Adipocyte (in vitro differentiated cells): ENCODE data around the gene PSMA5.
A peak's percentile ranks its signal among the peaks of the same experiment; 100 is the strongest.

Experiments used
- DNase-seq: peaks from one replicate; pipeline ENCODE4 v3.0.0-alpha.2; 2015; ENCODE audit warnings: low read depth
- H3K27me3 ChIP-seq: replicated peaks from 2 replicates; pipeline ENCODE4 v1.7.0; 2013; ENCODE audit warnings: mild to moderate bottlenecking, low read length, moderate library complexity; ENCODE audit not compliant: control insufficient read depth, insufficient read depth
- H3K36me3 ChIP-seq: 2 replicates; pipeline ENCODE4 v1.7.0; 2013; ENCODE audit warnings: low read length, mild to moderate bottlenecking, moderate library complexity; ENCODE audit not compliant: control insufficient read depth, insufficient read depth, severe bottlenecking
- H3K4me1 ChIP-seq: 2 replicates; pipeline ENCODE4 v1.7.0; 2013; ENCODE audit warnings: mild to moderate bottlenecking, low read length, moderate library complexity; ENCODE audit not compliant: control insufficient read depth, insufficient read depth
- H3K4me3 ChIP-seq: 2 replicates; pipeline ENCODE4 v1.7.0; 2013; ENCODE audit warnings: mild to moderate bottlenecking, low read length, moderate library complexity
- H3K9ac ChIP-seq: 2 replicates; pipeline ENCODE4 v1.7.0; 2013; ENCODE audit warnings: mild to moderate bottlenecking, low read length, moderate library complexity
- H3K9me3 ChIP-seq: 2 replicates; pipeline ENCODE4 v1.7.0; 2013; ENCODE audit warnings: mild to moderate bottlenecking, low read length, moderate library complexity; ENCODE audit not compliant: control insufficient read depth

Gene PSMA5

GRCh38 chr1:109365642-109366204 lies 60.5 kb downstream of the PSMA5 start:
- Histone ChIP-seq H3K4me1 (peaks cover 64% of the 10 kb centered on the region), H3K9me3 (no peaks in the 10 kb centered on the region), H3K36me3 (peaks cover 61% of the 10 kb centered on the region), H3K27me3 (no peaks in the 10 kb centered on the region), H3K4me3 (no peak overlapping the region), H3K9ac (no peak overlapping the region)
- no peak for DNase-seq

- Histone ChIP-seq H3K4me1 (peaks cover 39% of the 10 kb centered on the region), H3K36me3 (peaks cover 54% of the 10 kb centered on the region), H3K9me3 (no peaks in the 10 kb centered on the region), H3K27me3 (no peaks in the 10 kb centered on the region), H3K4me3 (peak overlapping the region; percentile 60), H3K9ac (no peak overlapping the region)
- no peak for DNase-seq
Observed at GRCh38 chr1:109361649-109362048, 64.6 kb downstream of the PSMA5 start.

- peaks cover 39% of the 10 kb centered on the region for H3K4me1 ChIP-seq
- H3K9me3 ChIP-seq, result peaks cover 2% of the 10 kb centered on the region
- DNase-seq, result no peak
- H3K4me3 ChIP-seq, result no peak overlapping the region
- H3K27me3 ChIP-seq, result no peaks in the 10 kb centered on the region
- peaks cover 54% of the 10 kb centered on the region for H3K36me3 ChIP-seq
- H3K9ac ChIP-seq, result no peak overlapping the region
Observed at GRCh38 chr1:109361069-109361468, 65.2 kb downstream of the PSMA5 start.

GRCh38 chr1:109357616-109358015 lies 68.6 kb downstream of the PSMA5 start:
- DNase-seq, result no peak
- peaks cover 32% of the 10 kb centered on the region for H3K4me1 ChIP-seq
- H3K4me3 ChIP-seq, result no peak overlapping the region
- H3K36me3 ChIP-seq, result peaks cover 52% of the 10 kb centered on the region
- no peaks in the 10 kb centered on the region for H3K27me3 ChIP-seq
- H3K9ac ChIP-seq, result no peak overlapping the region
- peaks cover 4% of the 10 kb centered on the region for H3K9me3 ChIP-seq

- Histone ChIP-seq H3K9me3 (peaks cover 4% of the 10 kb centered on the region), H3K4me1 (peaks cover 28% of the 10 kb centered on the region), H3K4me3 (no peak overlapping the region), H3K9ac (no peak overlapping the region), H3K27me3 (no peaks in the 10 kb centered on the region), H3K36me3 (peaks cover 54% of the 10 kb centered on the region)
- no peak for DNase-seq
Observed at GRCh38 chr1:109356915-109357314, 69.3 kb downstream of the PSMA5 start.

GRCh38 chr1:109356505-109356904 lies 69.7 kb downstream of the PSMA5 start:
- H3K4me3 ChIP-seq, result no peak overlapping the region
- H3K9ac ChIP-seq, result no peak overlapping the region
- peaks cover 4% of the 10 kb centered on the region for H3K9me3 ChIP-seq
- no peak for DNase-seq
- H3K4me1 ChIP-seq, result peaks cover 24% of the 10 kb centered on the region
- peaks cover 58% of the 10 kb centered on the region for H3K36me3 ChIP-seq
- no peaks in the 10 kb centered on the region for H3K27me3 ChIP-seq

GRCh38 chr1:109354929-109355328 lies 71.3 kb downstream of the PSMA5 start:
- Histone ChIP-seq H3K9ac (no peak overlapping the region), H3K4me3 (no peak overlapping the region), H3K36me3 (peaks cover 74% of the 10 kb centered on the region), H3K9me3 (peaks cover 4% of the 10 kb centered on the region), H3K4me1 (peaks cover 15% of the 10 kb centered on the region), H3K27me3 (no peaks in the 10 kb centered on the region)
- DNase-seq, result no peak

- no peaks in the 10 kb centered on the region for H3K27me3 ChIP-seq
- H3K9me3 ChIP-seq, result peaks cover 4% of the 10 kb centered on the region
- H3K36me3 ChIP-seq, result peaks cover 95% of the 10 kb centered on the region
- no peak for DNase-seq
- H3K9ac ChIP-seq, result no peak overlapping the region
- peaks cover 11% of the 10 kb centered on the region for H3K4me1 ChIP-seq
- H3K4me3 ChIP-seq, result no peak overlapping the region
Observed at GRCh38 chr1:109351457-109351856, 74.8 kb downstream of the PSMA5 start.

- Histone ChIP-seq H3K36me3 (peaks cover 96% of the 10 kb centered on the region), H3K4me1 (peaks cover 10% of the 10 kb centered on the region), H3K4me3 (no peak overlapping the region), H3K27me3 (no peaks in the 10 kb centered on the region), H3K9ac (no peak overlapping the region), H3K9me3 (no peaks in the 10 kb centered on the region)
- no peak for DNase-seq
Observed at GRCh38 chr1:109350655-109351054, 75.6 kb downstream of the PSMA5 start.

GRCh38 chr1:109350182-109350581 lies 76.1 kb downstream of the PSMA5 start:
- H3K4me1 ChIP-seq, result peaks cover 8% of the 10 kb centered on the region
- no peaks in the 10 kb centered on the region for H3K27me3 ChIP-seq
- DNase-seq, result no peak
- H3K4me3 ChIP-seq, result no peak overlapping the region
- no peak overlapping the region for H3K9ac ChIP-seq
- H3K36me3 ChIP-seq, result peaks cover 99% of the 10 kb centered on the region
- H3K9me3 ChIP-seq, result no peaks in the 10 kb centered on the region
